Stomach (tissue), 4 donors: ENCODE data around the gene MTREX.

Experiments used
- EP300 ChIP-seq: sonication (generic); formaldehyde crosslinking; IDR thresholded peaks from one replicate; pipeline ENCODE4 v1.6.1; 2017; ENCODE audit warnings: antibody characterized with exemption
- POLR2A ChIP-seq, 4 donors: fragments of 450-650 bp; IDR thresholded peaks; one replicate each; pipeline ENCODE4 v1.6.1; 2016; ENCODE audit warnings: antibody characterized with exemption in 4 of 4, control low read depth in 2 of 4, mild to moderate bottlenecking in 1 of 4, moderate library complexity in 1 of 4
- POLR2AphosphoS5 ChIP-seq, 3 donors: sonication (generic); formaldehyde crosslinking; IDR thresholded peaks; one replicate each; pipeline ENCODE4 v1.6.1; 2016; ENCODE audit warnings: antibody characterized with exemption in 3 of 3
- TF ChIP-seq, protein P1 (sequence below), 7 experiments: fragments of 450-650 bp in 4 of 7; fragments of 200-600 bp in 3 of 7; sonication (generic) in 3 of 7; IDR thresholded peaks; one replicate each; pipeline ENCODE4 v1.5.1; 2016 to 2019; ENCODE audit warnings: antibody characterized with exemption in 7 of 7, control low read depth in 2 of 7, mild to moderate bottlenecking in 1 of 7

DNA sequence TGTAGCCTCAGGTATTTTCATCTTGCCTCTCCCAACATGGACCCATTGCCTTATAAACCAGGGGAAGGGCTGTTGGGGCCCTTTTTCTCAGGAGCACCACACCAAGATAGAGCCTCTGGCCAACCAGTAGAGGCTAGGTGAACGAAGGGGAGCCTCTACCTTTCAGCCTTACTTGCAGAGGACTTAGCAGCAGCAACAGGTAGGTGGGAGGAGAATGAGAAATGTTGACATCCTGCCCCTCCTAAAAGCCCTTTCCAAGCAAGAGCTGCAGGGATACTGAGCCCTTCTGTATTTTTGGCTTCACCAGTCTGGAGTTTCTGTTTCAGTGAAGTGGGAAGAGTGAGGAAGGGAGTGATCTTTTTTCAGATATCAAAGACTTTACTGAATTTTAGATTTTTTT, 77.4 kb downstream of the MTREX start:
- TF ChIP-seq POLR2AphosphoS5 (IDR thresholded peaks at IDR 0.05) (no peak), POLR2A (IDR thresholded peaks at IDR 0.05) (no peak), EP300 (no peak)
- TF ChIP-seq, protein P1, sequence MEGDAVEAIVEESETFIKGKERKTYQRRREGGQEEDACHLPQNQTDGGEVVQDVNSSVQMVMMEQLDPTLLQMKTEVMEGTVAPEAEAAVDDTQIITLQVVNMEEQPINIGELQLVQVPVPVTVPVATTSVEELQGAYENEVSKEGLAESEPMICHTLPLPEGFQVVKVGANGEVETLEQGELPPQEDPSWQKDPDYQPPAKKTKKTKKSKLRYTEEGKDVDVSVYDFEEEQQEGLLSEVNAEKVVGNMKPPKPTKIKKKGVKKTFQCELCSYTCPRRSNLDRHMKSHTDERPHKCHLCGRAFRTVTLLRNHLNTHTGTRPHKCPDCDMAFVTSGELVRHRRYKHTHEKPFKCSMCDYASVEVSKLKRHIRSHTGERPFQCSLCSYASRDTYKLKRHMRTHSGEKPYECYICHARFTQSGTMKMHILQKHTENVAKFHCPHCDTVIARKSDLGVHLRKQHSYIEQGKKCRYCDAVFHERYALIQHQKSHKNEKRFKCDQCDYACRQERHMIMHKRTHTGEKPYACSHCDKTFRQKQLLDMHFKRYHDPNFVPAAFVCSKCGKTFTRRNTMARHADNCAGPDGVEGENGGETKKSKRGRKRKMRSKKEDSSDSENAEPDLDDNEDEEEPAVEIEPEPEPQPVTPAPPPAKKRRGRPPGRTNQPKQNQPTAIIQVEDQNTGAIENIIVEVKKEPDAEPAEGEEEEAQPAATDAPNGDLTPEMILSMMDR (IDR thresholded peaks at IDR 0.05): no peak
